ENCODE results near the gene GRID2. TPM values are rescaled to one million over a fixed set of nuclear protein-coding genes. Genes with fewer than 3 reads are reported as not detected.

GRID2 gene
- total RNA-seq, 1 donor from 2014 or later, result not detected

DNA sequence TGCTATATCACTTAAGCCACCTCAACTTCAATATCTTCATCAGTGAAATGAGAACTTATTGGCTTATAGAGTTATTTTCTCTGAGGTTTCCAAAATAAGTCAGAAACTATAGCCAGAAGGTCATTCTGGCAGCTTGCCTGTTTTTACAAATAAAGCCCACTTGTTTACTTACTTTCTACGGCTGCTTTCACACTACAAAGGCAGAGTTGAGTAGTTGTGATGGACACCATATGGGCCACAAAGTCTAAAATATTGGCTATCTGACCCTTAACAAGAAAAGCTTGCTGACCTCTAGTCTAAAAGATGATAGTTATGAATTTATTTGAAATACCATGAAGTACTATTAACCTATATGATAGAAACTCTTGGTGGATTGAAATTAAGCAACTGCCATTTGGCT, 1457.5 kb downstream of the GRID2 start:
- Histone ChIP-seq H3K4me1 (no peaks in the 10 kb centered on the region), H3K27ac (no peak overlapping the region), H3K27me3 (no peaks in the 10 kb centered on the region), H3K4me3 (no peak overlapping the region), H3K9me3 (no peaks in the 10 kb centered on the region), H3K36me3 (no peaks in the 10 kb centered on the region)
- no peak for DNase-seq (ENCODE audit: extremely low spot score in 2 of 2)
- intact Hi-C loops (cut with DNase I), result no loop called here
- TF ChIP-seq POLR2A (IDR thresholded peaks at IDR 0.05) (no peak), POLR2AphosphoS5 (IDR thresholded peaks at IDR 0.05; ENCODE audit: insufficient read depth in 1 of 2, low read depth in 1 of 2) (no peak)
- TF ChIP-seq, protein P1, sequence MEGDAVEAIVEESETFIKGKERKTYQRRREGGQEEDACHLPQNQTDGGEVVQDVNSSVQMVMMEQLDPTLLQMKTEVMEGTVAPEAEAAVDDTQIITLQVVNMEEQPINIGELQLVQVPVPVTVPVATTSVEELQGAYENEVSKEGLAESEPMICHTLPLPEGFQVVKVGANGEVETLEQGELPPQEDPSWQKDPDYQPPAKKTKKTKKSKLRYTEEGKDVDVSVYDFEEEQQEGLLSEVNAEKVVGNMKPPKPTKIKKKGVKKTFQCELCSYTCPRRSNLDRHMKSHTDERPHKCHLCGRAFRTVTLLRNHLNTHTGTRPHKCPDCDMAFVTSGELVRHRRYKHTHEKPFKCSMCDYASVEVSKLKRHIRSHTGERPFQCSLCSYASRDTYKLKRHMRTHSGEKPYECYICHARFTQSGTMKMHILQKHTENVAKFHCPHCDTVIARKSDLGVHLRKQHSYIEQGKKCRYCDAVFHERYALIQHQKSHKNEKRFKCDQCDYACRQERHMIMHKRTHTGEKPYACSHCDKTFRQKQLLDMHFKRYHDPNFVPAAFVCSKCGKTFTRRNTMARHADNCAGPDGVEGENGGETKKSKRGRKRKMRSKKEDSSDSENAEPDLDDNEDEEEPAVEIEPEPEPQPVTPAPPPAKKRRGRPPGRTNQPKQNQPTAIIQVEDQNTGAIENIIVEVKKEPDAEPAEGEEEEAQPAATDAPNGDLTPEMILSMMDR (IDR thresholded peaks at IDR 0.05), result no peak

DNA sequence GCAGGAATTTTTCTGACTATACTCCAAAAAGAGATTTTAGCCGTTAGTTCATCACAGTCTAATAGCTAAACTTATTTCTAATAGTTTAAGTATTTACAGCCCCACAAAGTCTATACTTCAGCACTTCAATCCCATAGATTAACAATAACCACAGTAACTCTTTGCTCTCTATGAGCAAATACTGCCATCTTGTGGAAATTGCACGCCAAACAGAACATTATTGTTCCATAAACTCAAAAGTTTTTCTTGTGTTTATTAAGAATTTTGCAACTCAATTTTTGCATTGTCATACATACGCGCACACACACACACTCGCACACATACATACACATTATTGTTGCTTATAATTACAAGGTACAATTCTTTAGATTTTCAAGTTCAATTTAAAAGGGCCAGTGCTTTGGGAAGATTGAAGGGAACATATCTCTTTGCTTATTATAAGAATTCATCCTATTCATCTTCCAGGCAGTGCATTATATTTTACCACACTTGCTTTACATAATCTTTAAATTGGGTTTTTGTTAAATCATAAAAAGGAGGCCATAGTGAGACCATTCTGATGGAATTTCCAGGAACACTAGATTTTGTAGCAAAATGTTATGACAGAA, 1461.0 kb downstream of the GRID2 start:
- TF ChIP-seq, protein P1 (IDR thresholded peaks at IDR 0.05), result peak; percentile 41 to 55 (median 42)
- TF ChIP-seq POLR2A (IDR thresholded peaks at IDR 0.05), result no peak
- intact Hi-C loops (cut with DNase I), result no loop called here
- Histone ChIP-seq H3K27me3 (no peaks in the 10 kb centered on the region), H3K9me3 (no peaks in the 10 kb centered on the region), H3K4me3 (no peak overlapping the region), H3K27ac (no peak overlapping the region), H3K4me1 (no peaks in the 10 kb centered on the region), H3K36me3 (no peaks in the 10 kb centered on the region)
- no peak for DNase-seq (ENCODE audit: extremely low spot score in 2 of 2)

DNA sequence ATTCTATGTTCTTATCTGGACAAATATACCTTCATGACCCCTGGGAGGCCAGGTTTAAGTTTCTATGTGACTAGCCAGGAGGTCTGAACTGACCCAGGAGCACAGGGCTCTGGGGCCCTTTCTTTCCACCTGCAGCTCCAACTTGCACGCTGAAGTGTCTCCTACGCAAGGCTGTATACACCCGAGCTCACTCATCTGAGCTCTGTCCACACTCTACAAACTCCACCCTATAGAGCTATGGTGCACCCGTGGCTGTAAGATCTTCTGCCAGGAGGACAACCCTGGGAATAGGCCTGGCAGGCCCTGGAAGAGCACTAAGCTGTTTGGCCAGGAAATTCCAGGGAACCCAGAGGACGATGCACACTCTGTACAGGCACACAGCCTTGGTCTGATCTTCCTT, 1464.2 kb downstream of the GRID2 start:
- intact Hi-C loops (cut with DNase I), result no loop called here
- no peak overlapping the region for H3K27ac ChIP-seq
- H3K4me3 ChIP-seq, result no peak overlapping the region
- no peak for TF ChIP-seq POLR2A (IDR thresholded peaks at IDR 0.05)
- TF ChIP-seq POLR2AphosphoS5 (IDR thresholded peaks at IDR 0.05; ENCODE audit: insufficient read depth in 1 of 2, low read depth in 1 of 2), result no peak
- TF ChIP-seq, protein P1 (IDR thresholded peaks at IDR 0.05), result no peak
- H3K9me3 ChIP-seq, result no peaks in the 10 kb centered on the region
- H3K27me3 ChIP-seq, result no peaks in the 10 kb centered on the region
- no peaks in the 10 kb centered on the region for H3K36me3 ChIP-seq
- H3K4me1 ChIP-seq, result no peaks in the 10 kb centered on the region
- no peak for DNase-seq (ENCODE audit: extremely low spot score in 2 of 2)

DNA sequence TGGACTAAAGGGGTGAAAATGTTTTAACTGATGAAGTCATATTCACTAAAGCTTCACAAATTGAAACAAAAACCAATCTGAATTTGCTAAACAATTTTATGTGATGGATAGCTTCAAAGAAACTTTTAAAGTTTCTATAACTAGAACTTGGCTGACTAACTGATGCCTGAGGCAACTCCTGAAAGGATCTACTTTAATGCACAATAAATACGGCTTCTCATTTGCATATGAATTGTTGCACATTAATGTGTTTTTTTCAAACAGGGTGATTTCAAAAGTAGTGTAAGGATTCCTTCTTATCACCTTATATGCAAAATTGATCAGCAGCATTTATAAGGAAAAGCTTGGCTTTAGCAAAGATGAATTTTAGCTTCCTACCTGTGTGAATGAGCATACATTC, 1466.4 kb downstream of the GRID2 start:
- Histone ChIP-seq H3K27ac (no peak overlapping the region), H3K27me3 (no peaks in the 10 kb centered on the region), H3K9me3 (no peaks in the 10 kb centered on the region), H3K4me3 (no peak overlapping the region), H3K4me1 (no peaks in the 10 kb centered on the region), H3K36me3 (no peaks in the 10 kb centered on the region)
- intact Hi-C loops (cut with DNase I), result no loop called here
- no peak for DNase-seq (ENCODE audit: extremely low spot score in 2 of 2)
- no peak for TF ChIP-seq POLR2AphosphoS5 (IDR thresholded peaks at IDR 0.05; ENCODE audit: insufficient read depth in 1 of 2, low read depth in 1 of 2)
- TF ChIP-seq, protein P1 (IDR thresholded peaks at IDR 0.05), result no peak
- no peak for TF ChIP-seq POLR2A (IDR thresholded peaks at IDR 0.05)

DNA sequence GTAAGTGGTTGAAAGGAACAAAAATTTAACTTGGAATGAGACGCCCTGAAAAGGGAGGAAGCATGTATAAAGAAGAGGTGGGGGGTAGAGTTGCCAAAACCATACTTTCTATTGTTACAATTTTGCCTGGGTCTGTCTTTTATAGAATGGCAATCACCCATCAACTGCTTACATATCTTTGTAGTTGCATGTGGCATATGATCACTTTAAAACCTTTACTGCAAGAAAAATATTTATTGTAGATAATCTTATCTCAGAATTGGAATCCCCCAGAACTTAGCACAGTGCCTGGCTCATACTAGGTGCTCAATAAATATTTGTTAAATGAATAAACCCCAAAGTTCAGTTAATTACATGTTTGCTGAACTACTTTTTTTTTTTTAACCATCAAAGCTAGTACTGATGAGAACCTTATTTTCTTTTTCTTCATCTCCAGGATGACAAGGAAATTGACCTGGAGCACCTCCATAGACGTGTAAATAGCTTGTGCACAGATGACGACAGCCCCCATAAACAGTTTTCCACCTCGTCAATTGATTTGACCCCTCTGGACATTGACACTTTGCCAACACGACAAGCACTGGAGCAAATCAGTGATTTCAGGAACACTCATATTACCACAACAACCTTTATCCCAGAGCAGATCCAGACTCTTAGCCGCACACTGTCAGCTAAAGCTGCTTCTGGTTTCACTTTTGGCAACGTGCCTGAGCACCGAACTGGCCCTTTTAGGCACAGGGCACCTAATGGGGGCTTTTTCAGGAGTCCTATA, 1468.1 kb downstream of the GRID2 start:
- Histone ChIP-seq H3K36me3 (no peaks in the 10 kb centered on the region), H3K9me3 (no peaks in the 10 kb centered on the region), H3K27me3 (no peaks in the 10 kb centered on the region), H3K4me3 (no peak overlapping the region), H3K4me1 (no peaks in the 10 kb centered on the region), H3K27ac (no peak overlapping the region)
- TF ChIP-seq, protein P1 (IDR thresholded peaks at IDR 0.05), result no peak
- TF ChIP-seq POLR2AphosphoS5 (IDR thresholded peaks at IDR 0.05; ENCODE audit: insufficient read depth in 1 of 2, low read depth in 1 of 2), result no peak
- TF ChIP-seq POLR2A (IDR thresholded peaks at IDR 0.05), result no peak
- intact Hi-C loops (cut with DNase I), result no loop called here
- no peak for DNase-seq (ENCODE audit: extremely low spot score in 2 of 2)
